Measurements from ENCODE around the gene GPANK1. TPM values are rescaled to one million over a fixed set of nuclear protein-coding genes. Genes with fewer than 3 reads are reported as not detected.

GPANK1 gene
- total and polyA plus RNA-seq, 2 of the 13 experiments (the other 11 are each of a cell fraction or from before 2014, with no cell fraction given) = 15.4 to 22.8 TPM

GRCh38 chr6:31658983-31659648 lies 5.7 kb downstream of the GPANK1 start (continued):
- peak; percentile 85 for TF ChIP-seq ZNF687 (CRISPR knock-in tag; IDR thresholded peaks at IDR 0.05)
- TF ChIP-seq ZNF431 (CRISPR knock-in tag; IDR thresholded peaks at IDR 0.05; ENCODE audit: borderline replicate concordance, low read depth) = 0 out of 2 replicates have a peak, but pooled peaks have one; percentile 15
- no peak; the same call in 1 of the 2 replicates for TF ChIP-seq TAF1 (CRISPR knock-in tag; IDR thresholded peaks at IDR 0.05)
- no peak for TF ChIP-seq SMAD9 (CRISPR knock-in tag; IDR thresholded peaks at IDR 0.05)
- TF ChIP-seq KLF16 (CRISPR knock-in tag; IDR thresholded peaks at IDR 0.05) = no peak
- TF ChIP-seq ZFP36 (IDR thresholded peaks at IDR 0.05; ENCODE audit: borderline replicate concordance, low read depth, low read length, partially characterized antibody) = no peak
- TF ChIP-seq SOX6 (IDR thresholded peaks at IDR 0.05) = no peak
- no peak for TF ChIP-seq SOX6 (CRISPR knock-in tag; IDR thresholded peaks at IDR 0.05)
- TF ChIP-seq EEA1 (CRISPR knock-in tag; IDR thresholded peaks at IDR 0.05; ENCODE audit: borderline replicate concordance) = no peak
- TF ChIP-seq ZBTB21 (CRISPR knock-in tag; IDR thresholded peaks at IDR 0.05) = no peak
- TF ChIP-seq YEATS4 (CRISPR knock-in tag; IDR thresholded peaks at IDR 0.05; ENCODE audit: borderline replicate concordance) = no peak
- no peak for TF ChIP-seq TARDBP (CRISPR knock-in tag; IDR thresholded peaks at IDR 0.05)
- no peak for TF ChIP-seq NONO (IDR thresholded peaks at IDR 0.05)
- 0 out of 2 replicates have a peak, but pooled peaks have one; percentile 41 for TF ChIP-seq NONO (CRISPR knock-in tag; conservative IDR thresholded peaks at IDR 0.05)
- TF ChIP-seq HDAC2 (CRISPR knock-in tag; IDR thresholded peaks at IDR 0.05) = no peak
- peak; percentile 50; the same call in 1 of the 2 replicates for TF ChIP-seq EED (CRISPR knock-in tag; IDR thresholded peaks at IDR 0.05)
- no peak; the same call in 1 of the 2 replicates for TF ChIP-seq ZNF777 (CRISPR knock-in tag; IDR thresholded peaks at IDR 0.05)
- no peak for TF ChIP-seq SAFB2 (CRISPR knock-in tag; IDR thresholded peaks at IDR 0.05; ENCODE audit: borderline replicate concordance, low read depth)
- no peak for TF ChIP-seq RXRB (CRISPR knock-in tag; IDR thresholded peaks at IDR 0.05; ENCODE audit: borderline replicate concordance)
- no peak for TF ChIP-seq MEIS1 (CRISPR knock-in tag; IDR thresholded peaks at IDR 0.05; ENCODE audit: borderline replicate concordance)
- TF ChIP-seq NR0B2 (CRISPR knock-in tag; IDR thresholded peaks at IDR 0.05) = no peak
- TF ChIP-seq ZNF274 (CRISPR knock-in tag; IDR thresholded peaks at IDR 0.05) = no peak; the same call in 1 of the 2 replicates
- TF ChIP-seq NR1H2 (CRISPR knock-in tag; IDR thresholded peaks at IDR 0.05; ENCODE audit: borderline replicate concordance, low read depth) = no peak
- TF ChIP-seq ZBTB7A (CRISPR knock-in tag; IDR thresholded peaks at IDR 0.05) = no peak
- no peak for TF ChIP-seq CEBPG (CRISPR knock-in tag; IDR thresholded peaks at IDR 0.05)
- peak; percentile 35; the same call in 1 of the 2 replicates for TF ChIP-seq ATAD3A (CRISPR knock-in tag; IDR thresholded peaks at IDR 0.05)
- TF ChIP-seq DDIT3 (CRISPR knock-in tag; IDR thresholded peaks at IDR 0.05) = no peak
- no peak for TF ChIP-seq SMARCE1 (IDR thresholded peaks at IDR 0.05; ENCODE audit: borderline replicate concordance)
- TF ChIP-seq HIVEP1 (CRISPR knock-in tag; IDR thresholded peaks at IDR 0.05) = no peak

All from HepG2 (cell line).